PC-3 (cell line): ENCODE measurements around the gene MATN4. TPM values are rescaled to one million over a fixed set of nuclear protein-coding genes. Genes with fewer than 3 reads are reported as not detected.

Experiments used
- ATAC-seq: fragments of 200-7000 bp; cut with Tn5 transposase; 2 replicates; pipeline ENCODE4 v1.9.1; 2020; ENCODE audit warnings: mild to moderate bottlenecking, moderate library complexity
- BruUV-seq: library from RNA; stranded (reverse); fragments of 400-500 nt; replicated peaks from 2 replicates; lab custom pipeline; 2021; lab: Mats Ljungman, UMichigan
- CTCF ChIA-PET: fragments of 300-600 bp; sonication (Branson Sonifier 250); formaldehyde crosslinking; loops from one replicate; lab custom pipeline; 2022; ENCODE audit warnings: antibody characterized with exemption; lab: Charles Lee
- POLR2A ChIA-PET: fragments of 300-600 bp; sonication (Branson Sonifier 250); formaldehyde crosslinking; loops from one replicate; lab custom pipeline; 2022; ENCODE audit warnings: antibody characterized with exemption; ENCODE audit not compliant: unreplicated experiment; lab: Charles Lee
- DNase-seq: peaks from one replicate; pipeline ENCODE4 v3.0.0-alpha.2; 2015
- H2AFZ ChIP-seq: fragments of 300-600 bp; sonication (generic); 2 replicates; pipeline ENCODE4 v1.6.0; 2016; ENCODE audit warnings: antibody characterized with exemption, low read length
- H3F3A ChIP-seq: fragments of 300-600 bp; sonication (generic); one replicate; pipeline ENCODE4 v1.6.0; 2017; ENCODE audit warnings: antibody characterized with exemption, low read length, control low read depth, mild to moderate bottlenecking; ENCODE audit not compliant: unreplicated experiment
- H3K27ac ChIP-seq: fragments of 300-600 bp; sonication (generic); 2 replicates; pipeline ENCODE4 v1.5.1; 2016; ENCODE audit warnings: mild to moderate bottlenecking, low read length
- H3K27me3 ChIP-seq: fragments of 300-600 bp; sonication (generic); 2 replicates; pipeline ENCODE4 v1.6.1; 2016; ENCODE audit warnings: low read length, mixed read lengths
- H3K36me3 ChIP-seq: fragments of 300-600 bp; sonication (generic); 2 replicates; pipeline ENCODE4 v1.6.1; 2016; ENCODE audit warnings: low read depth, mixed run types, low read length, mixed read lengths
- H3K4me1 ChIP-seq: fragments of 300-600 bp; sonication (generic); 2 replicates; pipeline ENCODE4 v1.5.1; 2016; ENCODE audit warnings: low read length; ENCODE audit not compliant: insufficient read depth
- H3K4me2 ChIP-seq: fragments of 300-600 bp; sonication (generic); 2 replicates; pipeline ENCODE4 v1.6.0; 2016; ENCODE audit warnings: low read length
- H3K4me3 ChIP-seq: fragments of 300-600 bp; sonication (generic); 2 replicates; pipeline ENCODE4 v1.5.1; 2016; ENCODE audit warnings: mild to moderate bottlenecking, low read length, mixed read lengths
- H3K79me2 ChIP-seq: fragments of 300-600 bp; sonication (generic); 2 replicates; pipeline ENCODE4 v1.6.1; 2017; ENCODE audit warnings: low read length, mixed read lengths
- H3K9ac ChIP-seq: fragments of 300-600 bp; sonication (generic); 2 replicates; pipeline ENCODE4 v1.6.0; 2016; ENCODE audit warnings: mild to moderate bottlenecking, low read length
- H3K9me2 ChIP-seq: fragments of 300-600 bp; sonication (generic); replicated peaks from 2 replicates; pipeline ENCODE4 v1.6.1; 2016; ENCODE audit warnings: mixed run types, low read length, mixed read lengths
- H3K9me3 ChIP-seq: fragments of 300-600 bp; sonication (generic); 2 replicates; pipeline ENCODE4 v1.6.1; 2016; ENCODE audit warnings: low read length, mixed read lengths
- H4K20me1 ChIP-seq: fragments of 300-600 bp; sonication (generic); 2 replicates; pipeline ENCODE4 v1.6.1; 2016; ENCODE audit warnings: low read length, mixed read lengths
- EZH2 ChIP-seq: fragments of 300-600 bp; sonication (generic); IDR thresholded peaks from one replicate; pipeline ENCODE4 v1.6.1; 2017; ENCODE audit warnings: antibody characterized with exemption, mild to moderate bottlenecking, low read length; ENCODE audit not compliant: unreplicated experiment
- EZH2phosphoT487 ChIP-seq: fragments of 300-600 bp; sonication (generic); IDR thresholded peaks from 2 replicates; pipeline ENCODE4 v1.6.1; 2018; ENCODE audit warnings: mild to moderate bottlenecking, antibody characterized with exemption, low read length, borderline replicate concordance
- intact Hi-C: fragments of 100-400 bp; cut with micrococcal nuclease; formaldehyde crosslinking; loops from 2 replicates; pipeline ENCODE4 v1.9.0; 2023
- total RNA-seq: library from RNA; depleted of rRNA; stranded (reverse); fragments of >200 nt; gene quantifications from 2 replicates; pipeline ENCODE4 v1.2.3, GENCODE V29; 2014
- TF ChIP-seq, protein P1 (sequence below): fragments of 300-600 bp; sonication (generic); conservative IDR thresholded peaks from 2 replicates; pipeline ENCODE4 v1.5.1; 2017; ENCODE audit warnings: antibody characterized with exemption, low read depth, mild to moderate bottlenecking, low read length

MATN4 gene
- total RNA-seq, 1 experiment from 2014 or later: 0.33 TPM

DNA sequence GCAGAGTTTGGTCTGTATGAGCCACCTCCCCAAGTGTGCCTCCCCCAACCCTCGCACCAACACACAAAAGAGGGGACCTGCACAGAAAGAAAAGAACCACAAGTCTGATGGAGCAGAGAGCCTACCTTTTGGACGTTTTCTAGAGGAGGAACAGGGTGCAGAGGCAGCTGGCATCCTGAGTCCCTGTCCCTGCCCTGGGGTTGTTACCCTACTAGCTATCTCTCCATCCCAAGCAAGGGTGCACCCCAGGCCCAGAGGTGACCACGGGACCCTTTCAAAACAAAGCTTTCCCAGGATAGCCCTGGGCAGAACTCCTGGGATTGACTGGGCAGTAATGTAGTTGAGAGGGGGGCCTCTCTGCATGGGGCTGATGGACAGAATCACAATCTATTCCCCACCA is 9.7 kb upstream of the MATN4 start:
- Histone ChIP-seq H3K9me2 (no peaks in the 10 kb centered on the region), H3K9ac (no peak overlapping the region), H3K36me3 (no peaks in the 10 kb centered on the region), H3K27ac (no peak overlapping the region), H3K4me3 (no peak overlapping the region), H3K27me3 (no peaks in the 10 kb centered on the region), H3K9me3 (no peaks in the 10 kb centered on the region), H3F3A (no peaks in the 10 kb centered on the region), H3K4me1 (peaks cover 9% of the 10 kb centered on the region), H2AFZ (no peak overlapping the region), H3K79me2 (no peaks in the 10 kb centered on the region), H4K20me1 (no peaks in the 10 kb centered on the region), H3K4me2 (no peak overlapping the region)
- DNase-seq: no peak
- intact Hi-C loops: loop anchor here (2.0 to 5.0 kb wide), 2 partner anchors 139 to 453 kb away; no protein-coding TSS in a partner anchor
- ChIA-PET CTCF (interaction anchor here (0.6 to 1.7 kb wide), 3 partner anchors 56 to 131 kb away, joined by 3 to 13 read pairs (median 7); no protein-coding TSS in a partner anchor), POLR2A (no interaction called here)
- ATAC-seq: no peak
- BruUV-seq: no TSS peak
- TF ChIP-seq EZH2 (no peak), EZH2phosphoT487 (no peak)
- TF ChIP-seq, protein P1, sequence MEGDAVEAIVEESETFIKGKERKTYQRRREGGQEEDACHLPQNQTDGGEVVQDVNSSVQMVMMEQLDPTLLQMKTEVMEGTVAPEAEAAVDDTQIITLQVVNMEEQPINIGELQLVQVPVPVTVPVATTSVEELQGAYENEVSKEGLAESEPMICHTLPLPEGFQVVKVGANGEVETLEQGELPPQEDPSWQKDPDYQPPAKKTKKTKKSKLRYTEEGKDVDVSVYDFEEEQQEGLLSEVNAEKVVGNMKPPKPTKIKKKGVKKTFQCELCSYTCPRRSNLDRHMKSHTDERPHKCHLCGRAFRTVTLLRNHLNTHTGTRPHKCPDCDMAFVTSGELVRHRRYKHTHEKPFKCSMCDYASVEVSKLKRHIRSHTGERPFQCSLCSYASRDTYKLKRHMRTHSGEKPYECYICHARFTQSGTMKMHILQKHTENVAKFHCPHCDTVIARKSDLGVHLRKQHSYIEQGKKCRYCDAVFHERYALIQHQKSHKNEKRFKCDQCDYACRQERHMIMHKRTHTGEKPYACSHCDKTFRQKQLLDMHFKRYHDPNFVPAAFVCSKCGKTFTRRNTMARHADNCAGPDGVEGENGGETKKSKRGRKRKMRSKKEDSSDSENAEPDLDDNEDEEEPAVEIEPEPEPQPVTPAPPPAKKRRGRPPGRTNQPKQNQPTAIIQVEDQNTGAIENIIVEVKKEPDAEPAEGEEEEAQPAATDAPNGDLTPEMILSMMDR: no peak

DNA sequence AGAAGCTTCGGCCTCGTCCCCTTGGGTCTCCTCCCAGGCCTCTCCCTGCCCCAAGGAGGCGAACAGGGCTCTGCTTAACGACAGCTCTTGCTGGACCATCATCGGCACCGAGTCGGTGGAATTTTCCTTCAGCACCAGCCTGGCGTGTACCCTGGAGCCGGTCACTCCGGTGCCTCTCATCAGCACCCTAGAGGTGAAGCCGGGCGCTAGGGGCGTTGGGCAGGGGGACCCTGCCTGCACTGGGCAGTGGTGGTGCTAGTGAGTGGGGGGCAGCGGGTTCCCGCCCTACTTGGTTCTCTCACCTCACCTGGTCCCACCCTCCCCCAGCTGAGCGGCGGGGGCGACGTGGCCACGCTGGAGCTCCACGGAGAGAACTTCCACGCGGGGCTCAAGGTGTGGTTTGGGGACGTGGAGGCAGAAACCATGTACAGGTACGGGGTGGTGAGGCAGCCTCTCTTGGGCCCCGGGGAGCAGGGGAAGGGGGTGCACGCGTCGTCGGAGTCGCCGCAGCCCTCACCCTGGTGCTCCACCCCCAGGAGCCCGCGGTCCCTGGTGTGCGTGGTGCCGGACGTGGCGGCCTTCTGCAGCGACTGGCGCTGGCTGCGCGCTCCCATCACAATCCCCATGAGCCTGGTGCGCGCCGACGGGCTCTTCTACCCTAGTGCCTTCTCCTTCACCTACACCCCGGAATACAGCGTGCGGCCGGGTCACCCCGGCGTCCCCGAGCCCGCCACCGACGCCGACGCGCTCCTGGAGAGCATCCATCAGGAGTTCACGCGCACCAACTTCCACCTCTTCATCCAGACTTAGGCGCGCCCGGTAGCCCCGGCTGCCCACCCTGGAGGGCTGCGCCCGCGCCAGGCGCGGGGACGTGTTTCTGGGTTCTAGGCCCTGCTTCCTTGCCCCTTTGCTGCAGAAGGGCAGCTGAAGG is 8.3 kb upstream of the MATN4 start:
- Histone ChIP-seq H3K27ac (no peak overlapping the region), H3K9ac (no peak overlapping the region)
- no peak for ATAC-seq

More for the DNA sequence above, 8.3 kb upstream of the MATN4 start:
- no peaks in the 10 kb centered on the region for H3K79me2 ChIP-seq
- H3F3A ChIP-seq: no peaks in the 10 kb centered on the region
- no peaks in the 10 kb centered on the region for H4K20me1 ChIP-seq
- no peak for DNase-seq
- H2AFZ ChIP-seq: no peak overlapping the region
- no TSS peak for BruUV-seq
- no peak overlapping the region for H3K4me3 ChIP-seq
- H3K36me3 ChIP-seq: no peaks in the 10 kb centered on the region
- intact Hi-C loops: loop anchor here (5.0 kb wide), 1 partner anchor 141 kb away; no protein-coding TSS in a partner anchor
- no peak overlapping the region for H3K4me2 ChIP-seq
- H3K9me3 ChIP-seq: no peaks in the 10 kb centered on the region
- H3K4me1 ChIP-seq: peaks cover under 1% of the 10 kb centered on the region; the same call in 1 of the 2 replicates
- TF ChIP-seq, protein P1: no peak
- TF ChIP-seq EZH2phosphoT487: no peak
- TF ChIP-seq EZH2: no peak
- CTCF ChIA-PET: interaction anchor here (0.5 kb wide), 1 partner anchor 23 kb away, joined by 3 read pairs; no protein-coding TSS in a partner anchor
- POLR2A ChIA-PET: no interaction called here
- H3K27me3 ChIP-seq: no peaks in the 10 kb centered on the region
- no peaks in the 10 kb centered on the region for H3K9me2 ChIP-seq
